Activated CD4-positive, alpha-beta memory T cell treated with anti-CD3 and anti-CD28 coated beads for 36 hours (primary cell): ENCODE data around the gene NOTO. TPM values are rescaled to one million over a fixed set of nuclear protein-coding genes. Genes with fewer than 3 reads are reported as not detected.
"Not testable (repeated sequence)": the region's sequence is repeated elsewhere in the genome, so short reads cannot be mapped to it uniquely, and the experiment has no call there.

Experiments used
- CTCF ChIA-PET: fragments of 350-600 bp; sonication (Branson Sonifier 250); formaldehyde crosslinking; loops from one replicate; lab custom pipeline; 2021; ENCODE audit warnings: antibody characterized with exemption, inconsistent platforms; lab: Charles Lee
- POLR2A ChIA-PET: fragments of 350-600 bp; sonication (Branson Sonifier 250); formaldehyde crosslinking; loops from one replicate; lab custom pipeline; 2021; ENCODE audit warnings: antibody characterized with exemption; lab: Charles Lee
- DNase-seq: peaks from one replicate; pipeline ENCODE4 v3.0.0-alpha.2; 2020
- H3K27ac Mint-ChIP-seq: one replicate; pipeline ENCODE4 v1.8.0; 2021; ENCODE audit warnings: mixed read lengths
- H3K27me3 Mint-ChIP-seq: one replicate; pipeline ENCODE4 v1.8.0; 2021; ENCODE audit warnings: mixed read lengths
- H3K36me3 Mint-ChIP-seq: one replicate; pipeline ENCODE4 v1.8.0; 2021; ENCODE audit warnings: mixed read lengths
- H3K4me1 Mint-ChIP-seq: one replicate; pipeline ENCODE4 v1.8.0; 2021; ENCODE audit warnings: low read depth, mixed read lengths
- H3K4me3 Mint-ChIP-seq: one replicate; pipeline ENCODE4 v1.8.0; 2021; ENCODE audit warnings: mild to moderate bottlenecking, mixed read lengths
- H3K9me3 Mint-ChIP-seq: one replicate; pipeline ENCODE4 v1.8.0; 2021; ENCODE audit warnings: mixed read lengths
- intact Hi-C: fragments of 100-400 bp; cut with micrococcal nuclease; formaldehyde crosslinking; loops from one replicate; pipeline ENCODE4 v1.15.1; 2023
- total RNA-seq, 2 experiments: library from RNA; stranded (reverse); gene quantifications; one replicate each; pipeline ENCODE4 v1.2.3, GENCODE V29; 2021

NOTO gene
- total RNA-seq, 2 experiments from 2014 or later: not detected

- no peaks in the 10 kb centered on the region for H3K36me3 Mint-ChIP-seq
- H3K9me3 Mint-ChIP-seq: no peaks in the 10 kb centered on the region
- intact Hi-C loops: loop anchor here (5.0 kb wide), 3 partner anchors 117 to 403 kb away; partner anchors contain the start of gene EGR4
- peaks cover 26% of the 10 kb centered on the region for H3K27me3 Mint-ChIP-seq
- H3K4me3 Mint-ChIP-seq: no peak overlapping the region
- POLR2A ChIA-PET: no interaction called here
- no peak for DNase-seq
- CTCF ChIA-PET: interaction anchor here (1.0 to 6.4 kb wide), 5 partner anchors 18 to 183 kb away, joined by 3 to 158 read pairs (median 3); partner anchors contain the start of gene SMYD5
- H3K27ac Mint-ChIP-seq: no peak overlapping the region
- H3K4me1 Mint-ChIP-seq: peaks cover 26% of the 10 kb centered on the region
These were observed 27.3 kb upstream of the NOTO start for GRCh38 chr2:73174941-73175662.

- Mint-ChIP-seq H3K4me1 (peaks cover 26% of the 10 kb centered on the region), H3K27ac (no peak overlapping the region), H3K27me3 (peaks cover 29% of the 10 kb centered on the region), H3K9me3 (no peaks in the 10 kb centered on the region), H3K4me3 (peak overlapping the region; percentile 77), H3K36me3 (no peaks in the 10 kb centered on the region)
- POLR2A ChIA-PET: no interaction called here
- DNase-seq: peak; percentile 85
- CTCF ChIA-PET: interaction anchor here (1.0 to 6.4 kb wide), 11 partner anchors 19 to 313 kb away, joined by 3 to 158 read pairs (median 26); partner anchors contain the start of genes RAB11FIP5, SFXN5, SMYD5 and SPR
- intact Hi-C loops: loop anchor here (2.0 to 5.0 kb wide), 4 partner anchors 63 to 403 kb away; partner anchors contain the start of genes EGR4 and RAB11FIP5
These were observed 26.6 kb upstream of the NOTO start for GRCh38 chr2:73175663-73176204.

- Mint-ChIP-seq H3K36me3 (no peaks in the 10 kb centered on the region), H3K9me3 (no peaks in the 10 kb centered on the region), H3K27ac (no peak overlapping the region), H3K4me1 (peaks cover 26% of the 10 kb centered on the region), H3K4me3 (peak overlapping the region; percentile 77), H3K27me3 (peaks cover 31% of the 10 kb centered on the region)
- POLR2A ChIA-PET: interaction anchor here (1.0 to 1.7 kb wide), 5 partner anchors 16 to 105 kb away, joined by 3 to 4 read pairs (median 3); partner anchors contain the start of genes PRADC1, RAB11FIP5 and SFXN5
- DNase-seq: peak; percentile 30
- CTCF ChIA-PET: interaction anchor here (1.0 to 6.4 kb wide), 43 partner anchors 10 to 364 kb away, joined by 3 to 158 read pairs (median 7); partner anchors contain the start of genes EMX1, PRADC1, RAB11FIP5 and SFXN5
- intact Hi-C loops: loop anchor here (2.0 to 5.0 kb wide), 4 partner anchors 64 to 404 kb away; partner anchors contain the start of genes EGR4 and RAB11FIP5
These were observed 26.0 kb upstream of the NOTO start for GRCh38 chr2:73176205-73176880.

GRCh38 chr2:73176881-73177644, 25.3 kb upstream of the NOTO start:
- ChIA-PET CTCF (interaction anchor here (0.6 to 6.4 kb wide), 61 partner anchors 9 to 407 kb away, joined by 3 to 158 read pairs (median 6); partner anchors contain the start of genes CCT7, EMX1, NOTO and PRADC1), POLR2A (interaction anchor here (1.0 to 1.7 kb wide), 6 partner anchors 16 to 106 kb away, joined by 3 to 4 read pairs (median 3); partner anchors contain the start of genes CCT7, PRADC1, RAB11FIP5 and SFXN5)
- DNase-seq: peak; percentile 91
- Mint-ChIP-seq H3K9me3 (no peaks in the 10 kb centered on the region), H3K27ac (no peak overlapping the region), H3K36me3 (no peaks in the 10 kb centered on the region), H3K27me3 (peaks cover 31% of the 10 kb centered on the region), H3K4me1 (peaks cover 26% of the 10 kb centered on the region), H3K4me3 (peak overlapping the region; percentile 77)
- intact Hi-C loops: loop anchor here (1.0 to 5.0 kb wide), 10 partner anchors 14 to 405 kb away; partner anchors contain the start of genes CCT7, EGR4 and RAB11FIP5

- Mint-ChIP-seq H3K4me1 (peaks cover 25% of the 10 kb centered on the region), H3K27me3 (peaks cover 31% of the 10 kb centered on the region), H3K9me3 (no peaks in the 10 kb centered on the region), H3K27ac (no peak overlapping the region), H3K36me3 (no peaks in the 10 kb centered on the region), H3K4me3 (peak overlapping the region; percentile 77)
- CTCF ChIA-PET: interaction anchor here (0.6 to 6.4 kb wide), 59 partner anchors 8 to 408 kb away, joined by 3 to 158 read pairs (median 6); partner anchors contain the start of genes CCT7, EMX1, NOTO and PRADC1
- intact Hi-C loops: loop anchor here (1.0 to 5.0 kb wide), 10 partner anchors 14 to 405 kb away; partner anchors contain the start of genes CCT7, EGR4 and RAB11FIP5
- DNase-seq: no peak
- POLR2A ChIA-PET: interaction anchor here (1.0 to 1.7 kb wide), 4 partner anchors 35 to 106 kb away, joined by 3 to 4 read pairs (median 4); partner anchors contain the start of genes CCT7, PRADC1 and SFXN5
These were observed 24.6 kb upstream of the NOTO start for GRCh38 chr2:73177645-73178255.

- intact Hi-C loops: no loop called here
- H3K9me3 Mint-ChIP-seq: peaks cover 9% of the 10 kb centered on the region
- peaks cover 7% of the 10 kb centered on the region for H3K27me3 Mint-ChIP-seq
- H3K4me3 Mint-ChIP-seq: no peak overlapping the region
- DNase-seq: no peak
- ChIA-PET CTCF (interaction anchor here (1.2 to 1.4 kb wide), 2 partner anchors 9 to 27 kb away, joined by 4 to 6 read pairs; no protein-coding TSS in a partner anchor), POLR2A (no interaction called here)
- H3K27ac Mint-ChIP-seq: no peak overlapping the region
- H3K36me3 Mint-ChIP-seq: peaks cover 3% of the 10 kb centered on the region
- H3K4me1 Mint-ChIP-seq: no peaks in the 10 kb centered on the region
These were observed 16.4 kb upstream of the NOTO start for GRCh38 chr2:73185965-73186364.

- intact Hi-C loops: no loop called here
- peaks cover 9% of the 10 kb centered on the region for H3K9me3 Mint-ChIP-seq
- no peak for DNase-seq
- no peak overlapping the region for H3K27ac Mint-ChIP-seq
- H3K4me1 Mint-ChIP-seq: no peaks in the 10 kb centered on the region
- H3K4me3 Mint-ChIP-seq: no peak overlapping the region
- H3K27me3 Mint-ChIP-seq: peaks cover 5% of the 10 kb centered on the region
- peaks cover 3% of the 10 kb centered on the region for H3K36me3 Mint-ChIP-seq
- POLR2A ChIA-PET: no interaction called here
- CTCF ChIA-PET: interaction anchor here (2.0 kb wide), 1 partner anchor 10 kb away, joined by 10 read pairs; no protein-coding TSS in a partner anchor
These were observed 14.8 kb upstream of the NOTO start for GRCh38 chr2:73187549-73187948.

- Mint-ChIP-seq H3K9me3 (no peaks in the 10 kb centered on the region), H3K4me3 (no peak overlapping the region), H3K27me3 (peaks cover 24% of the 10 kb centered on the region), H3K36me3 (no peaks in the 10 kb centered on the region), H3K27ac (no peak overlapping the region), H3K4me1 (peaks cover 5% of the 10 kb centered on the region)
- POLR2A ChIA-PET: no interaction called here
- DNase-seq: no peak
- CTCF ChIA-PET: interaction anchor here (1.5 to 2.5 kb wide), 2 partner anchors 15 to 20 kb away, joined by 4 to 10 read pairs; no protein-coding TSS in a partner anchor
- intact Hi-C loops: no loop called here
These were observed 4.8 kb upstream of the NOTO start for GRCh38 chr2:73197579-73197978.

GRCh38 chr2:73200281-73200680, 2.1 kb upstream of the NOTO start:
- H3K36me3 Mint-ChIP-seq, POLR2A ChIA-PET, intact Hi-C loops, H3K4me1 Mint-ChIP-seq, H3K27ac Mint-ChIP-seq, H3K9me3 Mint-ChIP-seq, H3K4me3 Mint-ChIP-seq: not testable (repeated sequence)
- H3K27me3 Mint-ChIP-seq: peaks cover 39% of the 10 kb centered on the region
- CTCF ChIA-PET: interaction anchor here (1.7 kb wide), 1 partner anchor 23 kb away, joined by 6 read pairs; no protein-coding TSS in a partner anchor
- DNase-seq: peak; percentile 24

- Mint-ChIP-seq H3K36me3 (no peaks in the 10 kb centered on the region), H3K4me3 (no peak overlapping the region), H3K9me3 (no peaks in the 10 kb centered on the region), H3K27me3 (peaks cover 44% of the 10 kb centered on the region), H3K4me1 (peaks cover 7% of the 10 kb centered on the region), H3K27ac (no peak overlapping the region)
- intact Hi-C loops: no loop called here
- no peak for DNase-seq
- ChIA-PET CTCF (interaction anchor here (1.3 to 2.0 kb wide), 2 partner anchors 9 to 26 kb away, joined by 5 to 7 read pairs; no protein-coding TSS in a partner anchor), POLR2A (no interaction called here)
These were observed 794 bp downstream of the NOTO start for GRCh38 chr2:73203055-73203681.
